ENCODE data around the gene LRRC53. TPM values are rescaled to one million over a fixed set of nuclear protein-coding genes. Genes with fewer than 3 reads are reported as not detected.

LRRC53 gene
- total and polyA plus RNA-seq, 2 experiments from 2014 or later, result not detected

- no peak overlapping the region for H2AFZ ChIP-seq
- TF ChIP-seq EZH2phosphoT487 (IDR thresholded peaks at IDR 0.05; ENCODE audit: low read depth, severe bottlenecking, unreplicated experiment) (no peak), EZH2 (IDR thresholded peaks at IDR 0.05; ENCODE audit: borderline replicate concordance) (no peak), CTCF (IDR thresholded peaks at IDR 0.05; ENCODE audit: poor library complexity) (no peak)
- H4K20me1 ChIP-seq (ENCODE audit: insufficient read depth, poor library complexity, severe bottlenecking), result no peaks in the 10 kb centered on the region
- no peaks in the 10 kb centered on the region for H3K27me3 ChIP-seq
- no peaks in the 10 kb centered on the region for H3K4me1 ChIP-seq (ENCODE audit: insufficient read depth)
- H3K27ac ChIP-seq, result no peak overlapping the region
- 63% methylated on average over 4 of the region's 4 CpGs for WGBS (ENCODE audit: low lambda C conversion rate, missing lambda C conversion rate)
- no peaks in the 10 kb centered on the region for H3K9me3 ChIP-seq (ENCODE audit: low read depth)
- no peak overlapping the region for H3K4me3 ChIP-seq
- DNase-seq (ENCODE audit: low spot score), result no peak
- H3K36me3 ChIP-seq (replicated peaks; ENCODE audit: insufficient read depth, low read depth), result no peaks in the 10 kb centered on the region
- no peaks in the 10 kb centered on the region for H3K9me2 ChIP-seq (replicated peaks; ENCODE audit: insufficient read depth)
- no peak overlapping the region for H3K4me2 ChIP-seq
- H3K79me2 ChIP-seq, result no peaks in the 10 kb centered on the region
Measured at GRCh38 chr1:74422421-74423292, 89.8 kb downstream of the LRRC53 start.

GRCh38 chr1:74420467-74420866, 91.9 kb downstream of the LRRC53 start:
- H3K9me3 ChIP-seq (ENCODE audit: low read depth), result no peaks in the 10 kb centered on the region
- no peaks in the 10 kb centered on the region for H3K79me2 ChIP-seq
- 51% methylated on average over 2 of the region's 2 CpGs for WGBS (ENCODE audit: low lambda C conversion rate, missing lambda C conversion rate)
- no peaks in the 10 kb centered on the region for H3K36me3 ChIP-seq (replicated peaks; ENCODE audit: insufficient read depth, low read depth)
- H3K4me1 ChIP-seq (ENCODE audit: insufficient read depth), result no peaks in the 10 kb centered on the region
- TF ChIP-seq EZH2phosphoT487 (IDR thresholded peaks at IDR 0.05; ENCODE audit: low read depth, severe bottlenecking, unreplicated experiment) (no peak), EZH2 (IDR thresholded peaks at IDR 0.05; ENCODE audit: borderline replicate concordance) (no peak), CTCF (IDR thresholded peaks at IDR 0.05; ENCODE audit: poor library complexity) (no peak)
- H3K9me2 ChIP-seq (replicated peaks; ENCODE audit: insufficient read depth), result no peaks in the 10 kb centered on the region
- no peak for DNase-seq (ENCODE audit: low spot score)
- H3K27ac ChIP-seq, result no peak overlapping the region
- no peaks in the 10 kb centered on the region for H3K27me3 ChIP-seq
- no peak overlapping the region for H2AFZ ChIP-seq
- no peak overlapping the region for H3K4me2 ChIP-seq
- H3K4me3 ChIP-seq, result no peak overlapping the region
- no peaks in the 10 kb centered on the region for H4K20me1 ChIP-seq (ENCODE audit: insufficient read depth, poor library complexity, severe bottlenecking)

Other genes with a start within 250 kb of the LRRC53 start
- 0.12 and 0.47 TPM in 2 replicates for gene ERICH3, start 161.2 kb upstream of the LRRC53 start, total RNA-seq
- gene ERICH3, start 161.2 kb upstream of the LRRC53 start, polyA plus RNA-seq, result 0.34 TPM in 1 of 2 replicates, not detected in the other
- gene CRYZ, start 220.4 kb upstream of the LRRC53 start, total RNA-seq, result 3.4 and 3.5 TPM in 2 replicates
- 1.8 and 3.8 TPM in 2 replicates for gene CRYZ, start 220.4 kb upstream of the LRRC53 start, polyA plus RNA-seq
- gene TYW3, start 220.5 kb upstream of the LRRC53 start, total RNA-seq, result 0.04 and 0.33 TPM in 2 replicates
- 0.42 TPM in 1 of 2 replicates, not detected in the other for gene TYW3, start 220.5 kb upstream of the LRRC53 start, polyA plus RNA-seq

Data from hepatocyte (in vitro differentiated cells).